SU-DHL-6 (cell line): ENCODE results near the gene MPIG6B.

Source experiments
- H2AFZ ChIP-seq: fragments of 200-600 bp; sonication (generic); 2 replicates; pipeline ENCODE4 v1.6.1; 2014; ENCODE audit warnings: low read depth, mild to moderate bottlenecking, moderate library complexity, mixed read lengths, antibody characterized with exemption, low read length; ENCODE audit not compliant: severe bottlenecking
- H3F3A ChIP-seq: fragments of 200-600 bp; shearing (Covaris generic); 2 replicates; pipeline ENCODE4 v1.6.0; 2016; ENCODE audit warnings: antibody characterized with exemption, mild to moderate bottlenecking; ENCODE audit not compliant: insufficient read depth
- H3K27ac ChIP-seq: fragments of 200-600 bp; sonication (generic); 2 replicates; pipeline ENCODE4 v1.5.1; 2016; ENCODE audit warnings: low read depth, mild to moderate bottlenecking, low read length, moderate library complexity, mixed read lengths
- H3K27me3 ChIP-seq: fragments of 200-600 bp; sonication (generic), shearing (Covaris generic); 2 replicates; pipeline ENCODE4 v1.6.0; 2014; ENCODE audit warnings: mild to moderate bottlenecking, low read length
- H3K36me3 ChIP-seq: fragments of 200-600 bp; sonication (generic); 2 replicates; pipeline ENCODE4 v1.6.1; 2014; ENCODE audit warnings: mild to moderate bottlenecking, low read length, mixed read lengths
- H3K4me2 ChIP-seq: fragments of 300-600, 200-600 bp; shearing (Covaris generic), sonication (generic); 2 replicates; pipeline ENCODE4 v1.6.0; 2014; ENCODE audit warnings: low read length, low read depth, mild to moderate bottlenecking; ENCODE audit not compliant: poor library complexity, severe bottlenecking
- H3K4me3 ChIP-seq: fragments of 200-600 bp; sonication (generic); 2 replicates; pipeline ENCODE4 v1.5.1; 2014; ENCODE audit warnings: antibody characterized with exemption, low read length, mild to moderate bottlenecking, mixed read lengths; ENCODE audit not compliant: insufficient read depth, poor library complexity, severe bottlenecking
- H3K79me2 ChIP-seq: fragments of 200-600 bp; sonication (generic); 2 replicates; pipeline ENCODE4 v1.6.1; 2014; ENCODE audit warnings: mild to moderate bottlenecking, low read length, moderate library complexity; ENCODE audit not compliant: insufficient read depth
- H3K9ac ChIP-seq: fragments of 200-600 bp; sonication (generic); 2 replicates; pipeline ENCODE4 v1.7.0; 2014; ENCODE audit warnings: mild to moderate bottlenecking, low read length
- H3K9me2 ChIP-seq: fragments of 200-600 bp; sonication (generic); replicated peaks from 2 replicates; pipeline ENCODE4 v1.6.1; 2014; ENCODE audit warnings: low read length; ENCODE audit not compliant: insufficient read depth
- H3K9me3 ChIP-seq: fragments of 200-600 bp; sonication (generic); 2 replicates; pipeline ENCODE4 v1.6.1; 2014; ENCODE audit warnings: low read length, mixed read lengths; ENCODE audit not compliant: insufficient read depth
- H4K20me1 ChIP-seq: fragments of 200-600 bp; sonication (generic); 2 replicates; pipeline ENCODE4 v1.6.1; 2014; ENCODE audit warnings: low read depth, mild to moderate bottlenecking, antibody characterized with exemption, low read length, moderate library complexity, mixed read lengths
- CTCF ChIP-seq: fragments of 200-600 bp; sonication (generic); IDR thresholded peaks from one replicate; pipeline ENCODE4 v1.5.1; 2017; ENCODE audit warnings: antibody characterized with exemption, mild to moderate bottlenecking, low read length, moderate library complexity; ENCODE audit not compliant: insufficient read depth, poor library complexity, severe bottlenecking
- EZH2phosphoT487 ChIP-seq: fragments of 200-600 bp; sonication (generic), shearing (Covaris generic); conservative IDR thresholded peaks from 2 replicates; pipeline ENCODE4 v1.6.1; 2018; ENCODE audit warnings: mild to moderate bottlenecking, antibody characterized with exemption, low read length, moderate library complexity, mixed read lengths

Gene MPIG6B

DNA sequence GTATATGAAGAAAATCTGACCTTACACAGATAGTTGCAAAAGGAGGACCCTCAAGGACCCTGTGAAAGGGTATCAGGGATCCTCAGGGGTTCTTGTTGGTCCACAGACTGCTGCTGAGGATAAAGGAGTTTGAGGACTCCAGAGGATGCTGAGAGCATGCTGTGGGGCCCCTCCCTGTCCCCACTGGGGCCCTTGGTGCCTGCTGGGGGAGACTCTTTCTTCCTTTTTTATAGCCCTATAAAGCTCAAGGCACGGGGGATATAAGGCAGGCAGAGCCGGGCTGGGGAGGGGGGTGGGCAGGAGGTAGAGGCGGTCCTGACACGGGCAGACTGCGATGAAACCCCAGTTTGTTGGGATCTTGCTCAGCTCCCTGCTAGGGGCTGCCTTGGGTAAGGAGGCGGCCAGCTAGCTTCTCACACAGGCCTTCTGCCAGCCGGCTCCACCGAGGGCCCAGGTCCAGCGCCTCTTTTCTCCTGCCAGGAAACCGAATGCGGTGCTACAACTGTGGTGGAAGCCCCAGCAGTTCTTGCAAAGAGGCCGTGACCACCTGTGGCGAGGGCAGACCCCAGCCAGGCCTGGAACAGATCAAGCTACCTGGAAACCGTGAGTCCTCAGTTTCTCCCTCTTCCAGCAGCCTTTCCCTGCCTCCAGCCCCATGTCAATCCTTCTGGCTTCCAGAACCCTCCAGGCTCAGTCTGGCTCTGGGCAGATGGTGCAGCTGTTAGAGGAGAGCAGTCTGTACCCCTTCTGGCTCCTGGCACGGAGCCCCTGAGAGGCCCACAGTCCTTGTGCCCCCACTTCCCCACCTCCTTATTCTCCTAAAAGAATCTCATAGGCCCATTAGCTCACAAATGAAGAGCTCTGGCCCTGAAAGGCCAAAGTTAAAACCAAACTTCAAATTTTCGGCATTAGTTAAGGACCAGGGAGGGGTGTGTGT, 7.9 kb upstream of the MPIG6B start, which contains the start of gene LY6G6D:
Gene LY6G6D, plus strand, starts transcription at position 327 of the 937 bp plus-strand sequence. Its CDS starts 8 bp downstream, at position 335.
- Histone ChIP-seq H3K36me3 (no peaks in the 10 kb centered on the region), H3K9ac (no peak within 1 kb of the TSS), H4K20me1 (no peaks in the 10 kb centered on the region), H3K4me3 (no peak within 1 kb of the TSS), H3K4me2 (no peak within 1 kb of the TSS), H3K9me3 (no peaks in the 10 kb centered on the region), H3K79me2 (no peaks in the 10 kb centered on the region), H3K9me2 (no peaks in the 10 kb centered on the region), H3K27me3 (no peaks in the 10 kb centered on the region), H2AFZ (no peak within 1 kb of the TSS), H3K27ac (no peak within 1 kb of the TSS), H3F3A (no peaks in the 10 kb centered on the region)
- TF ChIP-seq CTCF (no peak), EZH2phosphoT487 (no peak)

GRCh38 chr6:31717499-31718222, 5.5 kb upstream of the MPIG6B start:
- no peaks in the 10 kb centered on the region for H3K27me3 ChIP-seq
- no peak overlapping the region for H2AFZ ChIP-seq

GRCh38 chr6:31718265-31718664, 4.9 kb upstream of the MPIG6B start:
- no peak for TF ChIP-seq CTCF
- no peak for TF ChIP-seq EZH2phosphoT487
- Histone ChIP-seq H3K4me3 (no peak overlapping the region), H3K9me3 (no peaks in the 10 kb centered on the region), H3K9ac (no peak overlapping the region), H3K79me2 (no peaks in the 10 kb centered on the region), H3K36me3 (no peaks in the 10 kb centered on the region), H4K20me1 (no peaks in the 10 kb centered on the region), H3K9me2 (no peaks in the 10 kb centered on the region), H2AFZ (no peak overlapping the region), H3K27me3 (no peaks in the 10 kb centered on the region), H3K27ac (no peak overlapping the region), H3K4me2 (no peak overlapping the region), H3F3A (no peaks in the 10 kb centered on the region)

More at GRCh38 chr6:31717499-31718222, 5.5 kb upstream of the MPIG6B start:
- H3K9me3 ChIP-seq = no peaks in the 10 kb centered on the region
- no peaks in the 10 kb centered on the region for H3F3A ChIP-seq
- no peaks in the 10 kb centered on the region for H3K36me3 ChIP-seq
- no peak overlapping the region for H3K4me2 ChIP-seq
- H3K79me2 ChIP-seq = no peaks in the 10 kb centered on the region
- H3K9ac ChIP-seq = no peak overlapping the region
- no peaks in the 10 kb centered on the region for H4K20me1 ChIP-seq
- no peak overlapping the region for H3K4me3 ChIP-seq
- H3K27ac ChIP-seq = no peak overlapping the region
- TF ChIP-seq CTCF (no peak), EZH2phosphoT487 (no peak)
- H3K9me2 ChIP-seq = no peaks in the 10 kb centered on the region
